Measurements from ENCODE around the gene NT5C3B.
"Not testable (repeated sequence)": the region's sequence is repeated elsewhere in the genome, so short reads cannot be mapped to it uniquely, and the experiment has no call there.

Gene NT5C3B

DNA sequence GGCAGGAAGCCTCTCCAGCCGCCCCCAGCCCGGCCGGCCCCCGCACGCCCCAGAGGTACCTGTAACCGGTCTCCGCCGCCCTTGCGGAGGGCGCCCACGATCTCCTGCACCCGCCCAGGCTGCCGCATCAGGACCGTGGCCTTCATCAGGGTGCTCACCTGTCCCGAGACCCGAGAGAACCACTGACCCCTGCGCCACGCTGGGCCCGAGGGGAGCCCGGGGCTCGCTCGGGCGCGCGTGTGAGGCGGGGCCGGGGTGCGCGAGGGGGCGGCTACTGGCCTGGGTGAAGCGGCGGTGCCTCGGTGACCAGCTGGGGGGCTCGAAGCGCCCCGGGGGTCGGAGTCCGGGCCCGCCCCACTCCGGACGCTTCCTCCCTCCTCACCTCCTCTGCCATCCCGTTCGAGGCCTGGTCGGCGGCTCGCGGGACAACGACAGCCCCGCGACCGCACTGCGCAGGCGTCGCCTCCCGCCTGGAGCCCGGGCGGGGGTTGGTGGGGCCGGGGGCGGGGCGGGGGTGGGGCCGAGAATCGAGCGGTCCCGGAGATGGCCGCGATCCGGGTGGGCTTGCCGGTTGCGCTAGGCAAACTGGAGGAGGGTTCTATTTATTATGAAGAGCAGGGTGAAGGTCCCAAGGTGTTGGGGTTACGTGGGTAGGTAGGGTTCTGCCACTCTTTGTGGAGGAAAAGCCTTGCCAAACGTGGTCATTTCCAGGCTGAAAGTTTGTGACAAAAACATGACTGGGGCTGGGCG is at the start of gene NT5C3B:
Gene NT5C3B, minus strand, starts transcription at position 433 of the 750 bp plus-strand sequence. Its CDS starts 39 bp downstream, at position 394.
- peak within 1 kb of the TSS; percentile 73; the same call in 1 of the 2 replicates for H3K27ac ChIP-seq

DNA sequence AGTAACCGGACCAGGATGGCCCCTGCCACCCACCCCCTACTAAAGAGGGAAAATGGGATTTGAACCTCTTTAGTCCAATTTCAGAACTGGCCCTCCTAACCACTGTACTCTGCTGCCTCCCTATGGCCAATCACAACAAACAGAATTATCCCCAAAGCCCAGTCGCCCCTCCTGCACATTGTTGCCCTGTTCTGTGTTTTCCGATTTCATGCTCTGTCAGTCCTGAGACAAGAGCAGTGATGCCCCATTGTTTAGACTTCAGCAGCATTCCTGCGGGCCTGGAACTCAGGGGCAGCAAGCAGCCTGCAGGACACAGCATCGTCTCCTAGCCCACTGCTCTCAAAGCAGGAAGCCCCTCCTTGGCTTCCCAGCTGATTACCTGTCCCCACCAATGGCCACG is 49.7 kb upstream of the NT5C3B start:
- TF ChIP-seq, protein P1, sequence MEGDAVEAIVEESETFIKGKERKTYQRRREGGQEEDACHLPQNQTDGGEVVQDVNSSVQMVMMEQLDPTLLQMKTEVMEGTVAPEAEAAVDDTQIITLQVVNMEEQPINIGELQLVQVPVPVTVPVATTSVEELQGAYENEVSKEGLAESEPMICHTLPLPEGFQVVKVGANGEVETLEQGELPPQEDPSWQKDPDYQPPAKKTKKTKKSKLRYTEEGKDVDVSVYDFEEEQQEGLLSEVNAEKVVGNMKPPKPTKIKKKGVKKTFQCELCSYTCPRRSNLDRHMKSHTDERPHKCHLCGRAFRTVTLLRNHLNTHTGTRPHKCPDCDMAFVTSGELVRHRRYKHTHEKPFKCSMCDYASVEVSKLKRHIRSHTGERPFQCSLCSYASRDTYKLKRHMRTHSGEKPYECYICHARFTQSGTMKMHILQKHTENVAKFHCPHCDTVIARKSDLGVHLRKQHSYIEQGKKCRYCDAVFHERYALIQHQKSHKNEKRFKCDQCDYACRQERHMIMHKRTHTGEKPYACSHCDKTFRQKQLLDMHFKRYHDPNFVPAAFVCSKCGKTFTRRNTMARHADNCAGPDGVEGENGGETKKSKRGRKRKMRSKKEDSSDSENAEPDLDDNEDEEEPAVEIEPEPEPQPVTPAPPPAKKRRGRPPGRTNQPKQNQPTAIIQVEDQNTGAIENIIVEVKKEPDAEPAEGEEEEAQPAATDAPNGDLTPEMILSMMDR (conservative IDR thresholded peaks at IDR 0.05): peak; percentile 40

More for the DNA sequence above, at the start of gene NT5C3B:
- TF ChIP-seq, protein P1 (conservative IDR thresholded peaks at IDR 0.05): no peak

DNA sequence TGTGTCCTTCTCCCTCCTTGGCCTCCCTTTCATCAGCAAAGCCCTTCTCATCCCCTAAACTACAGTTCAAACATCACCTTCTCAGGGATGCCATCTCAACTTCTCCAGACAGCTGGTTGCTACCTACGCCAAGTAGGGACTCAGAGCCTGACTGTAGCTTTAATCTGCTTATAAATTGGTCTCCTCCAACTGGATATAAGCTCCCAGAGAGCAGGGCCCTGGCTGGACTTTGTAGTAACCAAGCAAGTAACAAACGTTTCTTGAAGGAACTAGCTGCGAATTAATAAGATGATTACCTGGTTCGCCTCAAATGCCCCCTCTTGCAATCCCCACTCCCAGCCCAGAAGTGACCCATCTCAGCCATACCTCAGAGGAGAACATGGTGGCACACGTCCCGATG is 46.7 kb upstream of the NT5C3B start:
- H3K27ac ChIP-seq: no peak overlapping the region

More for the DNA sequence above, 49.7 kb upstream of the NT5C3B start:
- no peak overlapping the region for H3K27ac ChIP-seq

DNA sequence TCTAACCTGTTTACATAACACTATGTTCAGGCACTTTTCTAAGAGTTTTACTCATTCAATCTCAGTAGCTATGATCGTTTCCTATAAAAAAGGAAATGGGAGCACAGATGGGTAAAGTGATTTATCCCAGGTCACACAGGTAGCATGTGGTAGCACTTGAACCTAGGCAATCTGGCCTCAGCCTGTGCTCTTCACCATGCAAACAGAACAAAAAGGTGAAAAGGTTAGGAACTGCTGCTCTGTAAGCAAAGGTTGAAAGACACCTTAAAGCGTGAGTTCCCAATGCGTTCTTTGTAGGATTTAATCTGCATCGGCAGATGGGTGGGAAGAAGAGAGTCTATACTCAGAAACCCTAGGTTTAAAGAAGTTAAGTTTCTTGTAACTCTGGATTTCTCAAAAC is 44.1 kb upstream of the NT5C3B start:
- TF ChIP-seq, protein P1 (conservative IDR thresholded peaks at IDR 0.05): no peak
- no peak overlapping the region for H3K27ac ChIP-seq

More for the DNA sequence above, 46.7 kb upstream of the NT5C3B start:
- TF ChIP-seq, protein P1 (conservative IDR thresholded peaks at IDR 0.05): no peak

DNA sequence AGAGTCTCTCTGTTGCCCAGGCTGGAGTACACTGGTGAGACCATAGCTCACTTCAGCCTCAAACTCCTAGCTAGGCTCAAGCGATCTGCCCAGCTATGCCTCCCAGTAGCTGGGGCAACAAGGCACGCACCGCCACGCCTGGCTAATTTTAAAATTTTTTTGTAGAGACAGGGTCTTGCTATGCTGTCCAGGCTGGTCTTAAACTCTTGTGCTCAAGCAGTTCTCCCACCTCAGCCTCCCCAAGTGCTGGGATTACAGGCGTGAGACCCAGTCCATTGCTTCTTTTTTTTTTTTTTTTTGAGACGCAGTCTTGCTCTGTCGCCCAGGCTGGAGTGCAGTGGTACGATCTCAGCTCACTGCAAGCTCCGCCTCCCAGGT is 38.2 kb upstream of the NT5C3B start:
- not testable (repeated sequence) for H3K27ac ChIP-seq

DNA sequence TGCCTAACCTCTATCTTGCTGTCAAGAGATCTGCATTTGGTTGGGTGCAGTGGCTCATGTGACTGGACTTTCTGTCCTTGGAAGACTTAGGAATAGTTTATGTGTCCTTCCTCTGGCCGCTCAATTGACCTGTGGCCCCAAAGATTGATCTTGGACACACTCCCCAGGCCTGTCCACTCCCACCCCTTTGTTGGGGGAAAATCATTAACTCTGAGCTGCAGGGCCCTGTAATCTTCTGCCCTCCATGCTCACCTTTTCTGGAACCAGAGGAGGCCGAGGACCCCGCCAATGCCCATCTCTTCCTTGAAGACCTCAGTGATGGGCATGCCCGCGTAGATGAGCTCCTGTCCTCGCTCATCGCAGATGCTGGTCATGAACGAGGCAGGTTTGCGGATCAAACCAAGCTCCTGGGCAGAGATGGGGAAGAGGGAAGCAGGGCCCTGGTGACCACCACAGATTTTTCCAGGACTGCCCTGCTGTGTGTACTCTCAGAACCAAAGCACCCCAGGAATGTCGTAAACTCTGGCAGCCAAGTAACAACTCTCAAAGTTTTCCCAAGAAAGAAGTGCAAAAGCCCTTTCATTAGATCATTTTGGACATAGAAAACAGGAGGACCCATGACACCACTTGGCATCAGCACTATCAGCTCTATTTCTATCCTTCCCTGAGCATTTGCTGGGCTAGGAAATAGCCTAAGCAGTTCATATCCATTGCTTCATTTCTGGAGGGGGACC is 37.7 kb upstream of the NT5C3B start:
- TF ChIP-seq, protein P1 (conservative IDR thresholded peaks at IDR 0.05): no peak
- no peak overlapping the region for H3K27ac ChIP-seq

DNA sequence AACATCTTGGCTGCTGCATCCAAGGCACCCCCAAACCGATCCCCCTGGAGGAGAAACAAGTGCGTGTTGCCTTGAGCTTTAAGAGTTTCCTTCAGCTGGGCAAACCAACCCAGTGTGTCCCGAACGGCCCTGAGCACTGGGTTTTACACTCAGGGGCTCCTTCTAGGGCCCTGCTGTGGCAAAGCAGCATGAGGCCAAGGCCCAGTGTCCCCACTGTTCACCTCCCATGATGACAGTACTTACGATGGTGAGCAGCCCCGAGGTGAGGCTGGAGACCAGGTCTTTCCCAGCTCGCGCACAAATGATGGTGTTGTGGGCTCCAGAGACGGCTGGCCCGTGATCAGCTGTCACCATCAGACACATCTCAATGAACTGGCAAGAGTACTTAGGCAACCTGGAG is 35.8 kb upstream of the NT5C3B start:
- TF ChIP-seq, protein P1 (conservative IDR thresholded peaks at IDR 0.05): no peak
- no peak overlapping the region for H3K27ac ChIP-seq

DNA sequence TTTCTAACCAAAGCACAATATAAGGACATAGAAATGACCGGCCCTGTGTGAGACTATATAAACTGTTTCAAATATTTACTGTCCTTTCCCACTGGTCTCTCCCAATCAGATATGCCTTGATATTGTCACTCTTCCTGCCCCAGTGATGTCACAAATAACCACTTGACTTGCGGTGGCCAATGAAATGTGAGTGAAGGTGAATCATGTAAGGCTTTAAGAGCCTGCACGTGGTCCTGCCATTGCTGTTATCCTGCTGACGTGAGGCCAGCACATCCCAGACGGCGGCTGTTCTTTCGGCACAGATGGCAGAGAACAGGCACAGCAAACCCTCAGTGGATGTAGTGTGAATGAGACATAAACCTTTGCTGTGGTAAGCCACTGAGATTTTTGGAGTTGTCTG is 34.6 kb upstream of the NT5C3B start:
- TF ChIP-seq, protein P1 (conservative IDR thresholded peaks at IDR 0.05): no peak
- no peak overlapping the region for H3K27ac ChIP-seq
